Peyer's patch (tissue), 4 donors: Measurements from ENCODE around the gene MAP3K7.

ENCODE experiments used
- POLR2A ChIP-seq, 2 donors: fragments of 450-650 bp; IDR thresholded peaks; one replicate each; pipeline ENCODE4 v1.5.1; 2017; ENCODE audit warnings: antibody characterized with exemption in 2 of 2, mild to moderate bottlenecking in 2 of 2, moderate library complexity in 2 of 2
- TF ChIP-seq, protein P1 (sequence below), 6 experiments: fragments of 450-650 bp in 4 of 6; fragments of 200-600 bp in 2 of 6; sonication (generic) in 1 of 6; IDR thresholded peaks; one replicate each; pipeline ENCODE4 v1.5.1; 2017 to 2019; ENCODE audit warnings: antibody characterized with exemption in 6 of 6, mild to moderate bottlenecking in 3 of 6, moderate library complexity in 1 of 6

DNA sequence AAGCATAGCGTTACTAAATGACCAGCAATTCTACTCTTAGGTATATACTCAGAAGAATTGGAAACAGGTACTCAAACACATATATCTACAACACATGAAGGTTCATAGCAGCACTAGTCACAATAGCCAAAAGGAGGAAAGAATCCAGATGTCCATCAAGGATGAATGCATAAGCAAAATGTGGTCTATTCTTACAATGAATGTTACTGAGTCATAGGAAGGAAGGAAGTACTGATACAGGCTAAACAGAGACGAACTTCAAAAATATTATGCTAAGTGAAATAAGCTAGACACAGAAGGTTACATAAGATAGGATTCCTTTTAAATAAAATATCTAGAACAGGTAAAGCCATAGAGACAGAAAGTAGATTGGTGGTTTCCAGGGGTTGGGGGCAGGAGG is 93.5 kb downstream of the MAP3K7 start:
- TF ChIP-seq, protein P1, sequence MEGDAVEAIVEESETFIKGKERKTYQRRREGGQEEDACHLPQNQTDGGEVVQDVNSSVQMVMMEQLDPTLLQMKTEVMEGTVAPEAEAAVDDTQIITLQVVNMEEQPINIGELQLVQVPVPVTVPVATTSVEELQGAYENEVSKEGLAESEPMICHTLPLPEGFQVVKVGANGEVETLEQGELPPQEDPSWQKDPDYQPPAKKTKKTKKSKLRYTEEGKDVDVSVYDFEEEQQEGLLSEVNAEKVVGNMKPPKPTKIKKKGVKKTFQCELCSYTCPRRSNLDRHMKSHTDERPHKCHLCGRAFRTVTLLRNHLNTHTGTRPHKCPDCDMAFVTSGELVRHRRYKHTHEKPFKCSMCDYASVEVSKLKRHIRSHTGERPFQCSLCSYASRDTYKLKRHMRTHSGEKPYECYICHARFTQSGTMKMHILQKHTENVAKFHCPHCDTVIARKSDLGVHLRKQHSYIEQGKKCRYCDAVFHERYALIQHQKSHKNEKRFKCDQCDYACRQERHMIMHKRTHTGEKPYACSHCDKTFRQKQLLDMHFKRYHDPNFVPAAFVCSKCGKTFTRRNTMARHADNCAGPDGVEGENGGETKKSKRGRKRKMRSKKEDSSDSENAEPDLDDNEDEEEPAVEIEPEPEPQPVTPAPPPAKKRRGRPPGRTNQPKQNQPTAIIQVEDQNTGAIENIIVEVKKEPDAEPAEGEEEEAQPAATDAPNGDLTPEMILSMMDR (IDR thresholded peaks at IDR 0.05), result no peak
- no peak for TF ChIP-seq POLR2A (IDR thresholded peaks at IDR 0.05)
